GM23338 (cell line): ENCODE data around the gene TMPRSS6.
A peak's percentile ranks its signal among the peaks of the same experiment; 100 is the strongest.

Source experiments
- ZNF331 ChIP-seq: fragments of 250-450 bp; sonication (Bioruptor Pico); IDR thresholded peaks from 2 replicates; pipeline ENCODE4 v1.5.0; 2020; ENCODE audit warnings: low read depth, mild to moderate bottlenecking, moderate library complexity
- TF ChIP-seq, protein P1 (sequence below): IDR thresholded peaks from one replicate; pipeline ENCODE4 v1.6.1; 2018; ENCODE audit warnings: antibody characterized with exemption; ENCODE audit not compliant: unreplicated experiment
- TF ChIP-seq, protein P2 (sequence below), 2 experiments: fragments of 200-600 bp in 1 of 2; sonication (generic) in 1 of 2; conservative IDR thresholded peaks; 2 replicates each; pipeline versions ENCODE4 v1.5.1 to v1.6.1; 2016 to 2017; ENCODE audit warnings: antibody characterized with exemption in 2 of 2, low read depth in 2 of 2, mild to moderate bottlenecking in 2 of 2, moderate library complexity in 1 of 2

DNA sequence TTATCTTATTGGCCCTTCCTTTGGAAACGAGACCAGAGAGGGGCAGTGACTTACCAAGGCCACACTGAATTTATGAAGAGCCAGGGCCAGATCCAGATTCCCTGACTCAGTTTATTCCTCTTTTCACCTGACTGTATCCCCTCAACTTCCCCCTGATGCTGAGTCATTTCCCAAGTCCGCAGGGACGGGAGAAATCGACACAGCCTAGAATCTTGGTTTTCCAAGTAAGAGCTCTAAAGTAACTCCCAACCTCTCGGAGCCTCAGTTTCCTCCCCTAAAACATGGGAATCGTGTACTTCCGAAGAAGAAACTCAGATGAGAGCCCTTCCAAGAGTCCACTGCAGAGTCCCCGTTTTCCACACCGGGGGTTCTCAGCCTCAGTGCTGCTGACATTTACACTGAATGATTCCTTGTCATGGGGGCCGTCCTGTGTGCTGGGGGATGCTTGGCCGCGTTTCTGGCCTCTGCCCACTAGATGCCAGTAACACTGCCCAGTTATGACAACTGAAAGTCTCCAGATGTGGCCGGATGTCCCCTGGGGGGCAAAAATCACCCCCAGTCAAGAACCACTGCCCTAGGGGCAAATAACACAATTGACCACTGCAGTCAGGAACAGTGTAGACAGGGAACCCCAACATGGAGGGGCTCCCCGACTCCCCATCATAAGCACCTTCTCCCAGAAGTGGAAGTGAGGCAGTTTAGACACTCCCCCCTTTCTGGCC lies 78.8 kb downstream of the TMPRSS6 start:
- TF ChIP-seq, protein P1, sequence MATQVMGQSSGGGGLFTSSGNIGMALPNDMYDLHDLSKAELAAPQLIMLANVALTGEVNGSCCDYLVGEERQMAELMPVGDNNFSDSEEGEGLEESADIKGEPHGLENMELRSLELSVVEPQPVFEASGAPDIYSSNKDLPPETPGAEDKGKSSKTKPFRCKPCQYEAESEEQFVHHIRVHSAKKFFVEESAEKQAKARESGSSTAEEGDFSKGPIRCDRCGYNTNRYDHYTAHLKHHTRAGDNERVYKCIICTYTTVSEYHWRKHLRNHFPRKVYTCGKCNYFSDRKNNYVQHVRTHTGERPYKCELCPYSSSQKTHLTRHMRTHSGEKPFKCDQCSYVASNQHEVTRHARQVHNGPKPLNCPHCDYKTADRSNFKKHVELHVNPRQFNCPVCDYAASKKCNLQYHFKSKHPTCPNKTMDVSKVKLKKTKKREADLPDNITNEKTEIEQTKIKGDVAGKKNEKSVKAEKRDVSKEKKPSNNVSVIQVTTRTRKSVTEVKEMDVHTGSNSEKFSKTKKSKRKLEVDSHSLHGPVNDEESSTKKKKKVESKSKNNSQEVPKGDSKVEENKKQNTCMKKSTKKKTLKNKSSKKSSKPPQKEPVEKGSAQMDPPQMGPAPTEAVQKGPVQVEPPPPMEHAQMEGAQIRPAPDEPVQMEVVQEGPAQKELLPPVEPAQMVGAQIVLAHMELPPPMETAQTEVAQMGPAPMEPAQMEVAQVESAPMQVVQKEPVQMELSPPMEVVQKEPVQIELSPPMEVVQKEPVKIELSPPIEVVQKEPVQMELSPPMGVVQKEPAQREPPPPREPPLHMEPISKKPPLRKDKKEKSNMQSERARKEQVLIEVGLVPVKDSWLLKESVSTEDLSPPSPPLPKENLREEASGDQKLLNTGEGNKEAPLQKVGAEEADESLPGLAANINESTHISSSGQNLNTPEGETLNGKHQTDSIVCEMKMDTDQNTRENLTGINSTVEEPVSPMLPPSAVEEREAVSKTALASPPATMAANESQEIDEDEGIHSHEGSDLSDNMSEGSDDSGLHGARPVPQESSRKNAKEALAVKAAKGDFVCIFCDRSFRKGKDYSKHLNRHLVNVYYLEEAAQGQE: no peak
- TF ChIP-seq, protein P2, sequence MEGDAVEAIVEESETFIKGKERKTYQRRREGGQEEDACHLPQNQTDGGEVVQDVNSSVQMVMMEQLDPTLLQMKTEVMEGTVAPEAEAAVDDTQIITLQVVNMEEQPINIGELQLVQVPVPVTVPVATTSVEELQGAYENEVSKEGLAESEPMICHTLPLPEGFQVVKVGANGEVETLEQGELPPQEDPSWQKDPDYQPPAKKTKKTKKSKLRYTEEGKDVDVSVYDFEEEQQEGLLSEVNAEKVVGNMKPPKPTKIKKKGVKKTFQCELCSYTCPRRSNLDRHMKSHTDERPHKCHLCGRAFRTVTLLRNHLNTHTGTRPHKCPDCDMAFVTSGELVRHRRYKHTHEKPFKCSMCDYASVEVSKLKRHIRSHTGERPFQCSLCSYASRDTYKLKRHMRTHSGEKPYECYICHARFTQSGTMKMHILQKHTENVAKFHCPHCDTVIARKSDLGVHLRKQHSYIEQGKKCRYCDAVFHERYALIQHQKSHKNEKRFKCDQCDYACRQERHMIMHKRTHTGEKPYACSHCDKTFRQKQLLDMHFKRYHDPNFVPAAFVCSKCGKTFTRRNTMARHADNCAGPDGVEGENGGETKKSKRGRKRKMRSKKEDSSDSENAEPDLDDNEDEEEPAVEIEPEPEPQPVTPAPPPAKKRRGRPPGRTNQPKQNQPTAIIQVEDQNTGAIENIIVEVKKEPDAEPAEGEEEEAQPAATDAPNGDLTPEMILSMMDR (conservative IDR thresholded peaks at IDR 0.05; ENCODE audit: low read depth in 2 of 2): peak; percentile 45
- no peak for TF ChIP-seq ZNF331 (CRISPR knock-in tag)
